ENCODE measurements around the gene DCXR.

DCXR gene

GRCh38 chr17:82021107-82021899 lies 16.2 kb downstream of the DCXR start:
- DNase-seq = peak; percentile 79

- no peak for DNase-seq
Observed at GRCh38 chr17:82020572-82021106, 16.9 kb downstream of the DCXR start.

- peak; percentile 87 for DNase-seq
Observed at GRCh38 chr17:82019690-82020571, 17.6 kb downstream of the DCXR start.

- no peak for DNase-seq
Observed at GRCh38 chr17:82018989-82019689, 18.4 kb downstream of the DCXR start.

GRCh38 chr17:82018152-82018988 lies 19.1 kb downstream of the DCXR start:
- no peak for DNase-seq

- no peak for DNase-seq
Observed at GRCh38 chr17:82017612-82018151, 19.8 kb downstream of the DCXR start.

- no peak for DNase-seq
Observed at GRCh38 chr17:82016875-82017459, 20.5 kb downstream of the DCXR start.

- no peak for DNase-seq
Observed at GRCh38 chr17:82016061-82016874, 21.2 kb downstream of the DCXR start.

- DNase-seq = no peak
Observed at GRCh38 chr17:82015311-82015971, 22.1 kb downstream of the DCXR start.

- DNase-seq = no peak
Observed at GRCh38 chr17:82014971-82015310, 22.6 kb downstream of the DCXR start.

GRCh38 chr17:82014432-82014831 lies 23.1 kb downstream of the DCXR start:
- DNase-seq = no peak

GRCh38 chr17:82013772-82014321 lies 23.6 kb downstream of the DCXR start:
- no peak for DNase-seq

GRCh38 chr17:82013341-82013740 lies 24.2 kb downstream of the DCXR start:
- DNase-seq = no peak

- no peak for DNase-seq
Observed at GRCh38 chr17:82012640-82013295, 24.7 kb downstream of the DCXR start.

- DNase-seq = no peak
Observed at GRCh38 chr17:82012261-82012639, 25.2 kb downstream of the DCXR start.

GRCh38 chr17:82011617-82012187 lies 25.8 kb downstream of the DCXR start:
- DNase-seq = no peak

- DNase-seq = no peak
Observed at GRCh38 chr17:82010575-82011525, 26.6 kb downstream of the DCXR start.

GRCh38 chr17:82009413-82009812 lies 28.1 kb downstream of the DCXR start:
- no peak for DNase-seq

All from activated CD8-positive, alpha-beta memory T cell treated with anti-CD3 and anti-CD28 coated beads for 24 hours (primary cell).